ENCODE results near the gene SMARCA2.

DNA sequence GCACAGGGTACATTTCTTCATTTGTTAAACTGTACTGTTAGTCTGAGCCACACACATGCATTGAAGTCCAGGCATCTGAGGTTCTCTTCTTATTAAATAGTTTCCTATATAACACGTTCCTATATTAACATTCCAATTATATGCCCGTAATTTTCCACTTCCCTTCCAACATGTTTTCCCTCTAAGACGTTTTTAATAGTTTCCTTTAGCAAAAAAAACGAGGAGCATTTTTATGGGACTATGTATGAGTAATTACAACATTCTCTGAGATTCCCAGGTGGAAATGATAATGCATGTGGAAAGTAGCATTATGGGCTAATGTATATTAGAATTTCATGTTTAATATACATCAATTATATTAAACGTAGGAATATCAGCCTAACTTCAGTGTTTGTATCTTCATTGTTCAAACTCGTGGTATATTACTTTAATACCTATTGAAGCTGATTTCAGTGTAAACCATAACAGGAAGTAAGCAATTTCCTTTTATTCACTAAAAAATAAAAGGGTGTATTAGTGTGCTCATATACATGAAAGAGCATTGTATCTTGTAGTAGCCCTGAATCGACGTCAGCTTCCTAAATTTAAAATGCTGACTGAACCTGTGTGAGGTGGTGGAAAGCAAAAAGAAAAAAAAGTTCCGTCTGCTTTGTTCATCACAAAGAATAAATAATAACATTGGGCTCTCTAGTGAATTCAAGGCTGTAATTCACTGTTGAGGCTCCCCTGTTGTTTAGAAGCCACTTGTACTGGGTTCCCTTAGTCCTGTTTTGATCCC is 11.3 kb downstream of the SMARCA2 start:
- TF ChIP-seq, protein P1, sequence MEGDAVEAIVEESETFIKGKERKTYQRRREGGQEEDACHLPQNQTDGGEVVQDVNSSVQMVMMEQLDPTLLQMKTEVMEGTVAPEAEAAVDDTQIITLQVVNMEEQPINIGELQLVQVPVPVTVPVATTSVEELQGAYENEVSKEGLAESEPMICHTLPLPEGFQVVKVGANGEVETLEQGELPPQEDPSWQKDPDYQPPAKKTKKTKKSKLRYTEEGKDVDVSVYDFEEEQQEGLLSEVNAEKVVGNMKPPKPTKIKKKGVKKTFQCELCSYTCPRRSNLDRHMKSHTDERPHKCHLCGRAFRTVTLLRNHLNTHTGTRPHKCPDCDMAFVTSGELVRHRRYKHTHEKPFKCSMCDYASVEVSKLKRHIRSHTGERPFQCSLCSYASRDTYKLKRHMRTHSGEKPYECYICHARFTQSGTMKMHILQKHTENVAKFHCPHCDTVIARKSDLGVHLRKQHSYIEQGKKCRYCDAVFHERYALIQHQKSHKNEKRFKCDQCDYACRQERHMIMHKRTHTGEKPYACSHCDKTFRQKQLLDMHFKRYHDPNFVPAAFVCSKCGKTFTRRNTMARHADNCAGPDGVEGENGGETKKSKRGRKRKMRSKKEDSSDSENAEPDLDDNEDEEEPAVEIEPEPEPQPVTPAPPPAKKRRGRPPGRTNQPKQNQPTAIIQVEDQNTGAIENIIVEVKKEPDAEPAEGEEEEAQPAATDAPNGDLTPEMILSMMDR (IDR thresholded peaks at IDR 0.05; ENCODE audit: insufficient read depth, low read length, poor library complexity, severe bottlenecking): no peak
- TF ChIP-seq EZH2phosphoT487 (conservative IDR thresholded peaks at IDR 0.05; ENCODE audit: low read length): no peak

Data from SU-DHL-6 (cell line).